ENCODE measurements around the gene DOCK9. TPM values are rescaled to one million over a fixed set of nuclear protein-coding genes. Genes with fewer than 3 reads are reported as not detected.

The DOCK9 gene
- total and polyA plus RNA-seq, 2 donors (not counting 1 experiment from before 2014, with no cell fraction given): 18.5 to 28.0 TPM

DNA sequence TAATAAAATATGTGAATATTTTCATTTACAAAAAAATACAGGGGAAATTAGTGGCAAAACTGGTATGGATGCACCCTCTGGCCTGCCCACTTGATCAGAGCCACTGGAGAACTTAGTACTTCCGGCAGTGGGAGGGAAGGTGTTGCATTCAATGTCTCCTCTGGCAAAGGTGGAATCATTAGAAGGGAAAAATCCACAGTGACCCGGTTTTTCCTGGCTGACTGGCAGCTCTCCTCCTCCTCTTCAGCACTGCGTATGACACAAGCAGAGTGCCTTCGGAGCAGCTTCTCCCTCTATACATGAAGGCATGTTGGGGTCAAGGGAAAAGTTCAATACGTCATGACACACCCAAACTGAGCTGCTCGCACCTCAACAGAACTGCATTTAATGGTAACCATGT is 123.4 kb downstream of the DOCK9 start:
- Histone ChIP-seq H3K79me2 (ENCODE audit: control insufficient read depth, insufficient read depth, low read length) (no peaks in the 10 kb centered on the region), H3K9ac (ENCODE audit: low read length) (no peak overlapping the region), H3K36me3 (replicated peaks in 1 of 2; ENCODE audit: control extremely low read depth in 1 of 2, control insufficient read depth in 1 of 2, extremely low read depth in 1 of 2, insufficient read depth in 2 of 2, low read length in 1 of 2) (peaks cover 0 to 7% of the 10 kb centered on the region in 2 experiments), H3K27ac (ENCODE audit: low read length in 2 of 2) (no peak overlapping the region), H3K4me1 (ENCODE audit: control insufficient read depth in 2 of 2, insufficient read depth in 2 of 2, low read length in 2 of 2) (no peaks in the 10 kb centered on the region), H3K4me3 (ENCODE audit: control extremely low read depth in 1 of 5, extremely low read depth in 1 of 5, insufficient read depth in 1 of 5, low read depth in 2 of 5, low read length in 4 of 5) (no peak overlapping the region), H3K4me2 (replicated peaks; ENCODE audit: low read depth, low read length, poor library complexity, severe bottlenecking) (no peak overlapping the region), H4K20me1 (ENCODE audit: control insufficient read depth, insufficient read depth, low read length, poor library complexity, severe bottlenecking) (no peaks in the 10 kb centered on the region), H2AFZ (ENCODE audit: insufficient read depth, low read depth, low read length, poor library complexity, severe bottlenecking) (no peak overlapping the region), H3K9me3 (ENCODE audit: control extremely low read depth in 1 of 3, control insufficient read depth in 2 of 3, insufficient read depth in 1 of 3, low read length in 2 of 3) (no peaks in the 10 kb centered on the region), H3K27me3 (replicated peaks in 1 of 4; ENCODE audit: control extremely low read depth in 1 of 4, control insufficient read depth in 3 of 4, insufficient read depth in 4 of 4, low read length in 3 of 4) (no peaks in the 10 kb centered on the region)
- no peak for ATAC-seq (ENCODE audit: low read depth)
- ChIA-PET POLR2A (no interaction called here), CTCF (interaction anchor here (2.3 kb wide), 1 partner anchor 11 kb away, joined by 6 read pairs; no protein-coding TSS in a partner anchor)
- no peak for DNase-seq
- no peak for TF ChIP-seq CTCF (IDR thresholded peaks at IDR 0.05)
- TF ChIP-seq EZH2 (IDR thresholded peaks at IDR 0.05; ENCODE audit: borderline replicate concordance, insufficient read depth, low read depth, low read length, poor library complexity, severe bottlenecking): no peak
- H3K9me3 Mint-ChIP-seq (ENCODE audit: insufficient read depth): no peaks in the 10 kb centered on the region
- WGBS (ENCODE audit: insufficient coverage): 100% methylated on average over 2 of the region's 6 CpGs
- no peak overlapping the region for H3K27ac Mint-ChIP-seq
- H3K4me3 Mint-ChIP-seq: no peak overlapping the region
- H3K27me3 Mint-ChIP-seq: no peaks in the 10 kb centered on the region
- no peaks in the 10 kb centered on the region for H3K4me1 Mint-ChIP-seq
- intact Hi-C loops (cut with micrococcal nuclease): no loop called here

DNA sequence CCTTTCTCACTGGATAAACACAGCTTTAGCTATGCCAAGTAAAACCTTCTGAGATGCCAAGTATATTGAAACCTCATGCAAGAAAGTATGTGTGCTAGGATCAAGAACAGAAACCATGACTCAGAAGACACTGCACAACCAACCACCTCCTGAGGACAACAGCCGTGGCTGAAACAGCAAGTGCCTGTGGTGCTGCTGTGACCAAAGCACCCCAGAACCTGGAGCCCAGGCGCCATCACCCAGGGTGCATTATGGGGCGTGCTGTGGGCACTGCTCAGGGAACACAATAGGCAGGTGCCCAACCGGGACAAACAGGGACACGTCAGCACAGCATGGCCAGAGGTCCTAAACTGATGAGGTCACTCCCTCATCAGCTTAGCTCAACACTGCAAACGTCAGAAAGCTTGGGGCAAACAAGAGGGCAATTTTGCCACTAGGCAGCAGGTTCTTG is 124.1 kb downstream of the DOCK9 start:
- TF ChIP-seq CTCF (IDR thresholded peaks at IDR 0.05) (no peak), EZH2 (IDR thresholded peaks at IDR 0.05; ENCODE audit: borderline replicate concordance, insufficient read depth, low read depth, low read length, poor library complexity, severe bottlenecking) (no peak)
- POLR2A ChIA-PET: no interaction called here
- no peaks in the 10 kb centered on the region for H3K27me3 ChIP-seq (replicated peaks in 1 of 4; ENCODE audit: control extremely low read depth in 1 of 4, control insufficient read depth in 3 of 4, insufficient read depth in 4 of 4, low read length in 3 of 4)
- H3K27ac ChIP-seq (ENCODE audit: low read length in 2 of 2): no peak overlapping the region
- no peak for ATAC-seq (ENCODE audit: low read depth)
- H3K9ac ChIP-seq (ENCODE audit: low read length): no peak overlapping the region
- H3K9me3 ChIP-seq (ENCODE audit: control extremely low read depth in 1 of 3, control insufficient read depth in 2 of 3, insufficient read depth in 1 of 3, low read length in 2 of 3): no peaks in the 10 kb centered on the region
- H3K79me2 ChIP-seq (ENCODE audit: control insufficient read depth, insufficient read depth, low read length): no peaks in the 10 kb centered on the region
- no peak overlapping the region for H3K4me3 ChIP-seq (ENCODE audit: control extremely low read depth in 1 of 5, extremely low read depth in 1 of 5, insufficient read depth in 1 of 5, low read depth in 2 of 5, low read length in 4 of 5)
- Mint-ChIP-seq H3K4me3 (no peak overlapping the region), H3K27ac (no peak overlapping the region), H3K27me3 (no peaks in the 10 kb centered on the region), H3K4me1 (no peaks in the 10 kb centered on the region), H3K9me3 (ENCODE audit: insufficient read depth) (no peaks in the 10 kb centered on the region)
- CTCF ChIA-PET: interaction anchor here (2.3 kb wide), 1 partner anchor 11 kb away, joined by 6 read pairs; no protein-coding TSS in a partner anchor
- no peak for DNase-seq
- intact Hi-C loops (cut with micrococcal nuclease): no loop called here
- no peak overlapping the region for H3K4me2 ChIP-seq (replicated peaks; ENCODE audit: low read depth, low read length, poor library complexity, severe bottlenecking)
- H4K20me1 ChIP-seq (ENCODE audit: control insufficient read depth, insufficient read depth, low read length, poor library complexity, severe bottlenecking): no peaks in the 10 kb centered on the region
- H3K36me3 ChIP-seq (replicated peaks in 1 of 2; ENCODE audit: control extremely low read depth in 1 of 2, control insufficient read depth in 1 of 2, extremely low read depth in 1 of 2, insufficient read depth in 2 of 2, low read length in 1 of 2): peaks cover 0 to 5% of the 10 kb centered on the region in 2 experiments
- H3K4me1 ChIP-seq (ENCODE audit: control insufficient read depth in 2 of 2, insufficient read depth in 2 of 2, low read length in 2 of 2): no peaks in the 10 kb centered on the region
- 76% methylated on average over 5 of the region's 6 CpGs for WGBS (ENCODE audit: insufficient coverage)
- H2AFZ ChIP-seq (ENCODE audit: insufficient read depth, low read depth, low read length, poor library complexity, severe bottlenecking): no peak overlapping the region
